GM21528 (cell line): ENCODE results near the gene ODC1.

Source experiments
- ATAC-seq: cut with Tn5 transposase; IDR thresholded peaks from one replicate; pipeline ENCODE4 v1.9.1; 2021; ENCODE audit warnings: mild to moderate bottlenecking, moderate library complexity; ENCODE audit not compliant: unreplicated experiment, low FRiP score

ODC1 gene

GRCh38 chr2:10435820-10436204, 12.3 kb downstream of the ODC1 start:
- no peak for ATAC-seq

DNA sequence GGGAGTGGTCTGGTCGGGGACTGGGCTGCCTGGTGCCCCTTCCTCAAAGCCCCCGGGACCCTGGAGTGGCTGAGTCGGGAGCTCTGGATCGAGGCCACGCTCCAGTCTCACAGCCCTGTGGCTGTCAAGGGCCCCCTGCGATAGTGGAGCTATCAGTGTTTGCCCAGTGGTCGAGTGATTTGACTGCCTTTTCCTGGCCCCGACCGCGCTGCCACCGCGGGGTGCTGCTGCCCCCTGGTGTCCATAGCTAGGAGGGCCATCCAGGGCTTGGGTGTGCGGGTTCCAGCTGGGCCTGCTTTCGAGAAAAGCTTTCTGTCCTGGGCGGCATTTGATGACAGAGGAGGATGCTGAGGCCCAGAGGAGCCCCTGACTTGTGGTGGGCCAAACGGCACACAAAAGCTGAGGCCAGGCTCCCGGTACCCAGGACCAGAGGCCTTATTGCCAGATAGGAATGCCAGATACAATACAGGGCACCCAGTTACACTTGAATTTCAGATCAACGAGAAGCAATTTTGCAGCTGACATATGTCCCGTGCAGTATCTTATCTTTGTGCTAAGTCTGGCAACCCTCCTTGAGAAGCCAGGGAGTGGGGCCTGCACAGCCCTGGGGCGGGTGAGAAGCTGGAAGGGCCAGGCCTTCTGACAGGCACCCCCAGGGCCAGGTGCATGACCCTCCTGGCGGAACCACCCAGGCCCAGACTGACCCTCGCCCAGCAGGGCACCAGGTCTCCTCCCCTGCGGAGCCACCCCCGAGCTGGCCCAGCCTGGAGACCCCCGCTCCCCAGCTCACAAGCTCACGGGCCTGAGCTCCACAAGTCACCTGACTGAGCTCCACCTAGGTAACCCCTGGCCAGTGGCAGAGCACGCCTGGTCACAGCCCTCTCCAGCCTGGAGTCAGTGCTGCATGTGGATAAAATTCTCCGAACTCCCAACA, 13.0 kb downstream of the ODC1 start:
- no peak for ATAC-seq

DNA sequence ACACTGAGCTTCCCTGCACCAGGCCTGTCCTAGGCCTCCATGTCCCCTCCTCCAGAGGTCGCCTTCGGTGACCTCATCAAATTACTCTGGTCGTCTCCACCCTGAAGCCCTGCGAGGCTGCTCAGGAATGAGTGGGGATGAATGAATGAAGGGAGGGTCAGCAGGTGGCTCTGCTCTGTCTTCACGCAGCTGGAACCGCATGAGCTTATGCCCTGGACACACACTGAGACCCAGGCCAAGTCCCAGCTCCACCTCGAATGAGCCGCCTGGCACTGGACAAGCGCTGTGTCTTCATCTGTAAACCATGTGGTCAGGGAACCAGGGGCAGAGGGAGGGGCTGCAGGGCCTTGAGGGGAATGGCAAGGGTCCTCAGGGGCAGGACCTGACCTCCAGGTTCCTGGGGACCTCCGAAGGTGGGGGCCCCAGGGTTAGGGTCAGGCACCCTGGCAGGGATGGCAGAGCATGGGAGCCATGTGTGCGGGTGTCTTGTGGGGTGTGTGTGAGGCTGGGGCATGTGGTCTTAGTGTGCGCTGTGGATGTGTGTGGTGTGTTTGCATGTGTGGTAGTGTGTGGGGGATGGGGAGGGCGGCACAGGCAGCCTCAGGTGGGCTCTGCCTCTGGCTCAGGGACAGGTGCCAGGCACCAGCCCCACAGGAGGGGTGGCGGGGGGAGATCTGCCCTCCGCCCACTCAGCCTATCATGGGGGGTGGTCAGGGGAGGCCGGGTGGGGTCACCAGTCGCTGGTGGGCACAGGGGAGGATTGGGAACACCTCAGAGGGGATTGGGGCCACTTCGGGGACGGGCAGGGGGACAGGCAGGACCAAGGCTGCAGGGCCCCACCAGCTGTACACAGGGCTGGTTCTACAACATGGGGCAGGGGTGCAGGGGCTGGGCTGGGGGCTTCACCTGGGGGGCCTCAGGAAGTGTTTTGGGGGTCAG, 13.9 kb downstream of the ODC1 start:
- ATAC-seq: no peak

- no peak for ATAC-seq
These were observed 14.7 kb downstream of the ODC1 start for GRCh38 chr2:10433264-10433946.

GRCh38 chr2:10432311-10433181, 15.6 kb downstream of the ODC1 start:
- ATAC-seq: no peak

- ATAC-seq: no peak
These were observed 16.3 kb downstream of the ODC1 start for GRCh38 chr2:10431797-10432196.

DNA sequence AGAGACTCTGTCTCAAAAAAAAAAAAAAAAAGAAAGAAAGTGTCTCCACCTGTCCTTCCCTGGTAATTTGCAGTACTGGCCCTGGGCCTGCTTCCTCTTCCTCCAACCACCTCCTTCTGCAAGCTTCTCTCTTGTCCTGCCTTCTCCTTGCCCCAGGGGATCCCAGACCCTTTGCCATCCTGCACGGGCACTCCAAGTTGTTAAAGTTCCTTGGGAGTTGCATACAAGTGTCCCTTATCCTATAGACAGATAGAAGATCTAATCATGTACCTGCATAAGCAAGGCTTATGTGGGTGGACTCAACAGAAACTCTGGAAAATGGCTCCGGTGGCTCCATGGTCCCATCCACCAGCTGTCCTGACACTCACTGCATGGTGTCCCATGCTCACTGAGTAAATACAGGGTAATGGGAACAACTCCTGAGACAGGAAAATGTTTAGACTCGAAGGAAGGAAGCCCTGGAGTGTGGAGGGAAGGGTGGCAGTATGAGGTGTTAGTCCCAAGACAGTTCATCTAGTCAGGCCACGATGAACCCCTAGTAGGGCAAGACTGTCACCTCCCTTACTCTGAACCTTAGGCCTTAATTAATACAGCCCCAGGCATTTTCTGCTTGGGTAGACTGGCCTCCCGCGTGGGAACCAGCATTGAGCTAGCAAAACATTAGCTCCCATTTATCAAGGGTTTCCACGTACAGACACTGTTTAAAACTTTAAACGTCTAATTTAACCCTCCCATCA, 17.1 kb downstream of the ODC1 start:
- ATAC-seq: no peak

DNA sequence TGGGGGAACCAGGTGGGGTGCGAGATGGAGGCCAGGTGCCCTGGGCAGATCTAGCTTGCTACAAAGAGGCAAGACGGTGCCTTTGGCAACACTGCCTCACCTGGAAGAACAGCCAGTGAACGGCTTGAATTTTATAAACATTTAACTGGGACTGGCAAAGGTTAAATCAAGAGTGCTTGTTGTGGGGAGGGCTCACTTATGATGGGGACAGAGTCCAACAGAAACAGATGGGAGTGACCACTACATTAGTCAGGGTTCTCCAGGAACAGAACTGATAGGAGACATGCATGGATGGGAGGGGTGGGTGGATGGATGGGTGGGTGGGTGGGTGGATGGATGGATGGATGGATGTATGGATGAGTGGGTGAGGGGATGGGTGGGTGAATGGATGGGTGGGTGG, 19.2 kb downstream of the ODC1 start:
- ATAC-seq: no peak

DNA sequence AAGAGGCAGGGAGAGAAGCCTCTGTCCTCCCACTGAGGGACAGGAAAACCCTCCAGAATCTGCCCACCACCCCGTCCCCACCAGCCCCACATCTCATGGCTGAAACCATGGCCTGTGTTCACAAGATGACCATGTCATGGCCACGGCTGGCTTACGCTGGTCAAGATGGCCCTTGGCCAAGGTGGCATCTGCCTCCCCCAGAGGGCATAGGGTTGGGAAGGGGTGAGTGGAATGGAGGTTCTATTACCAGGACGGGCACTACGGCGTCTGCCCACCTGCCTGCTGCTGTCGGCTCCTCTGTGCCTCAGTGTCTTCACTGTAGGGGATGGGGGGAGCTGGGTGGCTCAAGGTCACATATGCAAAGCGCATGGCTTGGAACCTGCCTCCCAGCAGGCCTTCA, 19.8 kb downstream of the ODC1 start:
- ATAC-seq: no peak

GRCh38 chr2:10427618-10427949, 20.5 kb downstream of the ODC1 start:
- ATAC-seq: no peak

DNA sequence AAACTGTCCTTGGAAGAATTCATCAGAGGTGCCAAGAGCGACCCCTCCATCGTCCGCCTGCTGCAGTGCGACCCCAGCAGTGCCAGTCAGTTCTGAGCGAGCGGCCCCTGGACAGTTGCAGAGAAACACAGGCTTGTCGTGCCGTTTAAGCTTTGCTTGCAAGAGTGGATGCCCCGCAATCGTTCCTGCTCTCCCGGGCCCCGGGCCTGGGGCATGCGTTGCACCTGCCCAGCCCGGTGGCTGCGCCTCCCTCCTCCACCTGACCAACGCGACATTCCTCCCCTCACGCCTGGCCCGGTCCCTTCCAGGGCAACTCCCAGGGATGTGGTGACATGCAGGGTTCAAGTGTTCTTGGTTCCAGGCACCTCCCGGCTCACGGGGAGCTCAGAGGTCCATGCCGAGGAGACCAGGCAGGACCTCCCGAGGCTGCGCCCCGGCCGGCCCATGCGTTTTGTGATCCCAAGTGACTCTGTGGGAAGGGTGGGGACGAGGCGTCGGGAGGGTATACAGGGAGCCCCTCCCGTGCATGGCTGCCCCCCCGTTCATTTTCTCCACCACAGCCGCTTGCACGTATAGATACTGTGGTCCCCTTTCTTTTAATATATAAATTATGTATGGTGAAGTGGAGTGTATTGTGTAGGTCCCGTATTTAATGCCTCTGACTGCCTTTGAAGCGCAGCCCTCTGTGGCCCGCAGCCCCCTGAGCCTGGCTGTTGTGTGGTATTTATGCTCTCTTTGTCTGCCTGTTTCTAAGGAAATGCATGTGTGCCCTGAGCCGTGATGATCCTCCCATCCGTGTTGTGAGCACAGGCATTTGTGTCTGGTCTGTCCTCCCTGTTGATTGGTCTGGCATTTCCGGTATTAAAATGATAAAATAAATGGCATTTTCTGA, 21.2 kb downstream of the ODC1 start:
- no peak for ATAC-seq

DNA sequence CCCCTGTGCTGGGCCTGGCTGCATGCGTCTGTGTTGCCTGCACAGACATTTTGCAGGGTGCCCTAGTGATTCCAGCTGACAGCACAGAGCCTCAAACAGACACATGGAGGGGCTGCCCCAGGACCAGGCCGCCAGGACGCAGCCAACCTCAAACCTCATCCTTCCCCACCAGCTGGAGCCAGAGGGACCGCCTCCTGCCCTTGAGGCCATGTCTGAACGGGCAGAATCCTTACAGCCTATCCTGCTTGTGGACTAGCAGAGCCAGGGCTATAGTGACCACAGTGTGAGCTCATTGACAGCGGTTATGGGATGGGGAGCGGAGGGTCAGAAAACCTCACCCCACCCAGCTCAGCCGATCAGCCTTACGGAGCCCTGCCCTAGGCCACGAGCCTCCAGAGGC, 22.4 kb downstream of the ODC1 start:
- ATAC-seq: no peak

DNA sequence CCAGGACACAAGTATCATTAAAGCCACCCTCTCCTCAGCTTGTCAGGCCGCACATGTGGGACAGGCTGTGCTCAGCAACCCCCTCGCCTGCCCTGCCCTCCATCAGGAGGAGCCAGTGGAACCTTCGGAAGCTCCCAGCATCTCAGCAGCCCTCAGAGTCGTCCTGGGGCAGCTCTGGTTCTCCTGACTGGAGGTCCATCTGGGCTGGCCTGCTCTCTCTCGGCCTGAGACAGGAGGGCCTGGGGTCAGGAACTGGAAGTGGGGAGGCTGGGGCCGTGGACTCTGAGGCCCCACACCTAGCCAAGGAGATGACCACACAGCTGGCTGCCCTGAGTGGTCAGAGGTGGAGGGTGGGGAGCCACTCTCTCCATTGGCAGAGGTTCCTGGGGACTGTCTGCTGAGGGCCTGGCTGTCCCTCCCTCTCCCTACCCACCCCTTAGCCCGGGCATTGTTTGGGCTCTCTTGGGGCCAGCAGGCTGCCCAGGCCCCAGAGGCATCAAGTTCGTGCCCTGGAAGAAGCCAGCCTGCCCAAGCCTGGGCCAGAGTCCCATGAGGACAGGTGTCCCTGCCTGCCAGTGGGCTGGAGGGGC, 23.1 kb downstream of the ODC1 start:
- ATAC-seq: no peak

DNA sequence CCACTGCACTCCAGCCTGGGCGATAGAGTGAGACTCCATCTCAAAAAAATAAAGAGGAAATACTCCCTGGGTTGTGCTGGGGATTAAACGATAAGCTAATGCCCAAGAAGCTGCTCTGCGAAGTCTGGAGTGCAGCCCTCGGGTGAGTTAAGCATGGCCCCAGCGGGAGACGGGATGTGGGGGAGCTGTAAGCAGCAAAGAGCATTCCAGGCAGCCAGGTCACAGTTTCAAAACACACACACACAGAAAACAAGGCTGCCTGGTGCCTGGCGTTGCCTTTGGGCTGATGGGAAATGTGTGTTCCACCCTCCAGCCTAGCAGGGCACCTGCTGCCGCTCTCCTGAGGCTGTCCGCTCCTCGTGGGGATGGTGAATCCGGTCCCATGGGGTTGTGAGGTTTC, 24.1 kb downstream of the ODC1 start:
- no peak for ATAC-seq

DNA sequence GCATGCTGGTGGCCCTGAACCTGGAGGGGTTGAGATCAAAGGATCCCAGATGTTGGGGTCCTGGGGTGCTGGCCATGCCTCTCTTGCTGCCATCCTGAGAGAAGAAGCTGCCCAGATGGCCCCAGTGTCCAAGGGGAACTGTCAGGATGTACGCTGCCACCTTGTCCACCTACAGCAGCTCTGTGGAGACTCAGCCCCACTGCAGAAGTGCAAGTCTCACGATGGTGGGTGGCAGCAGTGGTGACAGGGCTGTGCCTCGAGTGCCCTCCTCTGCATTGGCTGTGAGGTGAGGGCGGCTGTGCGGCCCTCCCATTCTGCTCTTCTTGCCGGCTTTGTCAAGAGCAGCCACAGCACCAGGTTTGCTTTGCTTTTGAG, 24.7 kb downstream of the ODC1 start:
- no peak for ATAC-seq

DNA sequence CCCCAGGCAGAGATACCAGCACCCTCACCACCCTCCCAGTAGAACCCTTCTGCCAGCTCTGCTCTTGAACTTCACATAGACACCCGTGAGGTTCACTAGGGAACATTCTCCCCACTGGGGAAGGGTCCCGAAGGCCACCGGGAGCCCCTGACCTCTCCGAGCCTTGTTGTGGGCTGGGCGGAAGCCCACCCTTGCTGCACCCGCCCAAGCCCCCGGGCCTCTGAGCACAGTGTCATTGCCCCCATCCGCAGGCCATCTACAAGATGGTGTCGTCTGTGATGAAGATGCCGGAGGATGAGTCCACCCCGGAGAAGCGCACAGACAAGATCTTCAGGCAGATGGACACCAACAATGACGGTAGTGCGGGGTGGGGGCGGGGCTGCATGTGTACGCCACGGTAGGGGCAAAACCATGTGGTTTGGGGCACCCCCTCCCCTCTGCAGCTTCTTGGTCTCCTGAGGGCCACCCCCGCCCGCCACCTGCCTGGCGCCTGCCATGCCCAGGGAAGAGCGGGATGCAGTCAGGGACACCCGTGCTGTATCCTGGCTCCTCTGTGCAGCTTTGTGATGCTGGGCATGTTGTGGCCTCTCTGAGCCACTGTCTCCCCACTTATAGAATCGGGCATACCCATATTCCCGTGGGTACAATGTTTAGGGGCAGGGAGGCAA, 25.3 kb downstream of the ODC1 start:
- no peak for ATAC-seq

GRCh38 chr2:10422251-10422650, 25.9 kb downstream of the ODC1 start:
- ATAC-seq: no peak
